Endodermal cell (in vitro differentiated cells): ENCODE results near the gene SLC7A4. TPM values are rescaled to one million over a fixed set of nuclear protein-coding genes. Genes with fewer than 3 reads are reported as not detected.
A peak's percentile ranks its signal among the peaks of the same experiment; 100 is the strongest.

Experiments used
- DNase-seq: peaks from one replicate; pipeline ENCODE4 v3.0.0-alpha.2; 2017
- H3K27ac ChIP-seq: 2 replicates; pipeline ENCODE4 v1.5.1; 2013; ENCODE audit warnings: mild to moderate bottlenecking, low read depth, low read length, moderate library complexity
- H3K27me3 ChIP-seq: 2 replicates; pipeline ENCODE4 v1.6.1; 2013; ENCODE audit warnings: mild to moderate bottlenecking, low read length, moderate library complexity; ENCODE audit not compliant: insufficient read depth, control insufficient read depth, poor library complexity, severe bottlenecking
- H3K36me3 ChIP-seq: 2 replicates; pipeline ENCODE4 v1.7.0; 2013; ENCODE audit warnings: mild to moderate bottlenecking, low read length, moderate library complexity; ENCODE audit not compliant: control insufficient read depth, insufficient read depth
- H3K4me1 ChIP-seq: one replicate; pipeline ENCODE4 v1.7.0; 2013; ENCODE audit warnings: low read length; ENCODE audit not compliant: control insufficient read depth, insufficient read depth
- H3K4me3 ChIP-seq: 2 replicates; pipeline ENCODE4 v1.5.1; 2013; ENCODE audit warnings: mild to moderate bottlenecking, low read length, moderate library complexity
- H3K9ac ChIP-seq: 2 replicates; pipeline ENCODE4 v1.6.1; 2013; ENCODE audit warnings: mild to moderate bottlenecking, low read length, moderate library complexity; ENCODE audit not compliant: poor library complexity, severe bottlenecking; ENCODE audit errors: extremely low read depth
- H3K9me3 ChIP-seq: 2 replicates; pipeline ENCODE4 v1.6.1; 2013; ENCODE audit warnings: mild to moderate bottlenecking, low read length, moderate library complexity; ENCODE audit not compliant: control insufficient read depth
- H3K27ac Mint-ChIP-seq: 2 replicates; pipeline ENCODE4 v1.8.0; 2020; ENCODE audit warnings: mixed read lengths
- H3K27me3 Mint-ChIP-seq: 2 replicates; pipeline ENCODE4 v1.8.0; 2021; ENCODE audit warnings: mild to moderate bottlenecking, mixed read lengths; ENCODE audit not compliant: insufficient read depth
- H3K36me3 Mint-ChIP-seq: 2 replicates; pipeline ENCODE4 v1.8.0; 2020; ENCODE audit warnings: low read depth, mixed read lengths
- H3K4me1 Mint-ChIP-seq: 2 replicates; pipeline ENCODE4 v1.8.0; 2020; ENCODE audit warnings: mixed read lengths
- H3K4me3 Mint-ChIP-seq: 2 replicates; pipeline ENCODE4 v1.8.0; 2020; ENCODE audit warnings: mild to moderate bottlenecking, moderate library complexity, mixed read lengths
- H3K9me3 Mint-ChIP-seq: 2 replicates; pipeline ENCODE4 v1.8.0; 2020; ENCODE audit warnings: mild to moderate bottlenecking, mixed read lengths
- WGBS, 2 experiments: methylation state at CpG; one replicate each; pipeline versions ENCODE4 v1.1.5 to v1.1.7; 2013; ENCODE audit warnings: missing lambda C conversion rate in 2 of 2, mixed read lengths in 1 of 2; ENCODE audit not compliant: insufficient coverage in 1 of 2, insufficient read length in 1 of 2; 5-methylcytosine and 5-hydroxymethylcytosine counted together
- total RNA-seq, 2 donors: library from RNA; stranded (reverse); fragmentation: NEBNext Ultra II Directional in 1 of 2; extraction: Animal tissue kit (Norgen Biotek cat#: 25700) in 1 of 2; gene quantifications; 2 replicates in 1 of 2; 3 replicates in 1 of 2; pipeline ENCODE4 v1.2.1, GENCODE V29; 2021
- TF ChIP-seq, protein P1 (sequence below): fragments of 200-600 bp; sonication (generic); conservative IDR thresholded peaks from 2 replicates; pipeline ENCODE4 v1.5.0; 2021; ENCODE audit warnings: antibody characterized with exemption, mild to moderate bottlenecking

Gene SLC7A4
- total RNA-seq, 2 donors from 2014 or later = 0.33 to 0.49 TPM

DNA sequence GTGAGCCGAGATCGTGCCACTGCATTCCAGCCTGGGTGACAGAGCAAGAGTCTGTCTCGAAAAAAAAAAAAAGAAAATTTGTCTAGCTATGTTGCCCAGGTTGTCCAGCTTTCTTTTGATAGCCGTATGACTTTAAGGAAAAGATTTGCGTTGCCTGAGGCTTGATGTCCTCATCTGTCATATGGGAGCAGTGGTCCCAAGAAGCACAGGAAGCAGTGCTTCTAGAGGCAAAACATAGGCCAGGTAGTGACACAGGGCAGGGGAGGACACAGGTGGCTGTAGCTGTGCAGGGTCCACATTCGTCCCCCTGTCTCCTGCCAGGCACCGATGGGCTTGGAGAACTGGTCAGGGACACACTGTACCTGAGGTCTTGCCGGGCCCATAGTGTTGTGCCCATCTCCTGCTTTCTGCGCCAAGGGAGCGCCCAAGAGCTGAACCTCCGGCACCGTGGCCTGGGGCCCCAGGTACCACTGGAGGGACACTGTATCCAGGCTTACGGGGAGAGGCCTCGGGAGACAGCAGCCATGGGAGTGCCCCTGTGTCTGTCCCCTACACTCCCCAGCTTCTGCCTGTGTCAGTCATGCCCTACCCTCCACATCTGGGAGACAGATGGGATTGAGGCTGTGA lies 14.8 kb upstream of the SLC7A4 start:
- H3K9me3 ChIP-seq = no peaks in the 10 kb centered on the region
- no peaks in the 10 kb centered on the region for H3K27me3 ChIP-seq
- H3K27me3 Mint-ChIP-seq = peaks cover 20% of the 10 kb centered on the region
- peaks cover 14% of the 10 kb centered on the region for H3K4me1 Mint-ChIP-seq
- H3K9ac ChIP-seq = no peak overlapping the region
- no peak overlapping the region for H3K27ac ChIP-seq
- 92 to 93% methylated on average over 13 to 14 of the region's 14 CpGs for WGBS, 2 experiments
- H3K4me3 ChIP-seq = no peak overlapping the region
- H3K36me3 ChIP-seq = no peaks in the 10 kb centered on the region
- no peak overlapping the region for H3K4me3 Mint-ChIP-seq
- H3K27ac Mint-ChIP-seq = no peak overlapping the region
- peaks cover 5% of the 10 kb centered on the region for H3K4me1 ChIP-seq
- DNase-seq = no peak
- H3K9me3 Mint-ChIP-seq = no peaks in the 10 kb centered on the region
- TF ChIP-seq, protein P1, sequence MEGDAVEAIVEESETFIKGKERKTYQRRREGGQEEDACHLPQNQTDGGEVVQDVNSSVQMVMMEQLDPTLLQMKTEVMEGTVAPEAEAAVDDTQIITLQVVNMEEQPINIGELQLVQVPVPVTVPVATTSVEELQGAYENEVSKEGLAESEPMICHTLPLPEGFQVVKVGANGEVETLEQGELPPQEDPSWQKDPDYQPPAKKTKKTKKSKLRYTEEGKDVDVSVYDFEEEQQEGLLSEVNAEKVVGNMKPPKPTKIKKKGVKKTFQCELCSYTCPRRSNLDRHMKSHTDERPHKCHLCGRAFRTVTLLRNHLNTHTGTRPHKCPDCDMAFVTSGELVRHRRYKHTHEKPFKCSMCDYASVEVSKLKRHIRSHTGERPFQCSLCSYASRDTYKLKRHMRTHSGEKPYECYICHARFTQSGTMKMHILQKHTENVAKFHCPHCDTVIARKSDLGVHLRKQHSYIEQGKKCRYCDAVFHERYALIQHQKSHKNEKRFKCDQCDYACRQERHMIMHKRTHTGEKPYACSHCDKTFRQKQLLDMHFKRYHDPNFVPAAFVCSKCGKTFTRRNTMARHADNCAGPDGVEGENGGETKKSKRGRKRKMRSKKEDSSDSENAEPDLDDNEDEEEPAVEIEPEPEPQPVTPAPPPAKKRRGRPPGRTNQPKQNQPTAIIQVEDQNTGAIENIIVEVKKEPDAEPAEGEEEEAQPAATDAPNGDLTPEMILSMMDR = no peak
- H3K36me3 Mint-ChIP-seq = no peaks in the 10 kb centered on the region

DNA sequence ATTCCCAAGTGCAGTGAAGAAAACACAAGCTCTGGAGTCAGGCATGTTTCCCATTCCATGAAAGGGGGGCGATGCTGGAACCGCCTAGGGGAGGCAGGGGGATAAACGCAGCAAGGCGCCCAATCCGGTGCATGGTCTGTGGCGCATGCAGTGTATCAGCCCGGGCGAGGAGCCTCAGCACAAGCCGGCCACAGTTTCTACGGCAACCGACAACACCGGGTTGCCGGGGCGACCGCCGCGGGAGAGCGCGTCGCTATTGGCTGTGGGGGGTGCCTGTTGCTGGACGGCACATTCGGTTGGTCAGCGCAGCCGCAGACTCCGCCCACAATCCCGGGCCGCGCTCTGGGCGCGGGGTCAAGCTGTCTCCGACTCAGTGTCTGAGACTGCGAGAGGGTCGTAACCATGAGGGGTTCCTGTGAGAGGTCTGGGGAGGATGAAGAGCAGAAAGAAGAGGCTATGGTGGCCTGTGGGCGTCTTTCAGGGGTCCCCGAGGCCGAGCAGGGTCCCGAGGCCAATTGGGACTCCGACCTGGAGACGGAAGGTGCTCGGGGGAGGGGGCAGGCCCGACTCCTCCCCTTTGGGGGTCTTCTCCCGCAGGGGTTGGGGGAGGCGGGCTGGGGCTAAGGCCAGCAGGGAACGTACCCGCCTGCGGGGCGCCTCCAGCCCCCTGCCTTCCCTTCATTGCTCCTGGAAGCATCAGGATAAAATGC lies 13.4 kb upstream of the SLC7A4 start, which contains the start of gene LRRC74B:
Gene LRRC74B, plus strand, starts transcription at position 362 of the 710 bp plus-strand sequence. Its CDS starts 41 bp downstream, at position 403.
- Histone ChIP-seq H3K4me3 (peak within 1 kb of the TSS; percentile 85), H3K27ac (peak within 1 kb of the TSS; percentile 73), H3K36me3 (no peaks in the 10 kb centered on the region), H3K9ac (peak within 1 kb of the TSS; percentile 78), H3K27me3 (no peaks in the 10 kb centered on the region), H3K9me3 (no peaks in the 10 kb centered on the region), H3K4me1 (peaks cover 5% of the 10 kb centered on the region)
- TF ChIP-seq, protein P1 = no peak
- Mint-ChIP-seq H3K4me1 (peaks cover 7% of the 10 kb centered on the region), H3K4me3 (peak within 1 kb of the TSS; percentile 66), H3K9me3 (no peaks in the 10 kb centered on the region), H3K27ac (peak within 1 kb of the TSS; percentile 88), H3K36me3 (no peaks in the 10 kb centered on the region), H3K27me3 (peaks cover 20% of the 10 kb centered on the region)
- peak; percentile 98 for DNase-seq
- WGBS, 2 experiments = 1% methylated on average over 27 to 47 of the region's 47 CpGs

DNA sequence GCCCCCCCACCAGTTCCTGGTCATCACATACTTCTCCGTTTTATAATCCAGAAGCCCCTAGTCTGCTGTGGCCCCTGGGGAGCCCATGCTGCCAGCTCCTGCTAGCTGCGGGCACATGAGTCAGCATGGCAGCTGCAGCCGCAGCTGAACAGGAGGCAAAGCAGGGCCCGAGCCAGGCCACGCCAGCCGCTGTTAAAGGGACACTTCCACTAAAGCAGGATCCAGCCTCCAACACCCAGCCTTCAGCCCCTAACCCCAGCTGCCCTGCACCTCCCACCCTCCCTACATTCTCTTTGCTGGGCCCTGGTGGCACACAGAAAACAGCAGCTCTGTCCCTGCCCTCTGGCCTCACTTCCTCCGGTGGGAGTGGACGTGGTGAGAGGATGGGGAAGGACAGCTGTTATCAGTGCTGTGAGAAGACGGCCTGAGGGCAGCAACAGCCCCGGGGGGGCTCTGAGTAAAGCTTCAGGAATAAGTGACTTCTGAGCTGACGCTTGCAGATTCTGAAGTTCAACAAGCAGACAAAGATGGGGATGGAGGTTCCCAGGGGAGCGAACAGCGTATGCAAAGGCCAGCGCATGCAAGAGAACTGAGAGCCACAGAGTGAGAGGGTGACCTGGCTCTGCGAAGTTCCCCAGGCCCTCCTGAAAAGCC lies 12.7 kb upstream of the SLC7A4 start:
- Histone ChIP-seq H3K36me3 (no peaks in the 10 kb centered on the region), H3K4me1 (peaks cover 5% of the 10 kb centered on the region), H3K4me3 (peak overlapping the region; percentile 85), H3K27me3 (no peaks in the 10 kb centered on the region), H3K9ac (peak overlapping the region; percentile 28), H3K9me3 (no peaks in the 10 kb centered on the region), H3K27ac (peak overlapping the region; percentile 73)
- TF ChIP-seq, protein P1 = no peak
- Mint-ChIP-seq H3K36me3 (no peaks in the 10 kb centered on the region), H3K9me3 (no peaks in the 10 kb centered on the region), H3K4me1 (peaks cover 7% of the 10 kb centered on the region), H3K4me3 (peak overlapping the region; percentile 66), H3K27ac (peak overlapping the region; percentile 73), H3K27me3 (peaks cover 20% of the 10 kb centered on the region)
- WGBS, 2 experiments = 39 to 41% methylated on average over 9 to 15 of the region's 15 CpGs
- no peak for DNase-seq
